A549 (cell line): ENCODE measurements around the gene CTNNA3. TPM values are rescaled to one million over a fixed set of nuclear protein-coding genes. Genes with fewer than 3 reads are reported as not detected.

Experiments used
- ATAC-seq, 2 experiments: fragments of 200-7000 bp in 1 of 2; fragments of >200 bp in 1 of 2; cut with Nextera tagmentation in 1 of 2; cut with Tn5 transposase in 1 of 2; 3 replicates each; pipeline versions ENCODE4 v1.8.0 to v1.9.1; 2018 to 2020; ENCODE audit warnings: mild to moderate bottlenecking in 1 of 2, moderate library complexity in 1 of 2
- CTCF ChIA-PET: fragments of 300-600 bp; sonication (Branson Sonifier 250); formaldehyde crosslinking; extraction: SDS; loops from one replicate; lab custom pipeline; 2021; ENCODE audit warnings: antibody characterized with exemption, inconsistent platforms; lab: Yijun Ruan, JAX
- POLR2A ChIA-PET: fragments of 350-600 bp; formaldehyde crosslinking; extraction: SDS; loops from one replicate; lab custom pipeline; 2021; ENCODE audit warnings: antibody characterized with exemption, inconsistent platforms; lab: Yijun Ruan, JAX
- DNase-seq, 2 experiments: peaks; one replicate each; pipeline versions ENCODE4 v3.0.0 to v3.0.0-alpha.2; 2011 to 2016; ENCODE audit warnings: low read depth in 1 of 2, low spot score in 1 of 2
- FAIRE-seq: peaks from 2 replicates; lab custom pipeline; 2011; peaks lifted over from hg19 to GRCh38; lab: Jason Lieb, UNC
- H3K27ac ChIP-seq, 2 experiments: fragments of >200 bp; sonication (Bioruptor Twin); formaldehyde crosslinking; 3 replicates each; pipeline ENCODE4 v1.5.1; 2016 to 2017
- H3K4me1 ChIP-seq: fragments of >200 bp; sonication (Bioruptor Twin); formaldehyde crosslinking; 3 replicates; pipeline ENCODE4 v1.6.1; 2016
- H3K4me2 ChIP-seq: fragments of >200 bp; sonication (Bioruptor Twin); formaldehyde crosslinking; 3 replicates; pipeline ENCODE4 v1.6.1; 2016
- H3K4me3 ChIP-seq: fragments of >200 bp; sonication (Bioruptor Twin); formaldehyde crosslinking; 3 replicates; pipeline ENCODE4 v1.5.1; 2016
- H3K9me3 ChIP-seq: fragments of >200 bp; sonication (Bioruptor Twin); formaldehyde crosslinking; 3 replicates; pipeline ENCODE4 v1.6.1; 2016
- ATOH8 ChIP-seq: fragments of 250-450 bp; sonication (Bioruptor Pico); IDR thresholded peaks from 2 replicates; pipeline ENCODE4 v1.5.0; 2020; ENCODE audit warnings: low read depth, mild to moderate bottlenecking, moderate library complexity
- BHLHE40 ChIP-seq: IDR thresholded peaks from 2 replicates; pipeline ENCODE4 v1.6.1; 2012; ENCODE audit warnings: low read depth, low read length, inconsistent platforms
- CBX2 ChIP-seq: fragments of 200-600 bp; sonication (generic); IDR thresholded peaks from 2 replicates; pipeline ENCODE4 v1.6.1; 2016; ENCODE audit warnings: low read depth, mild to moderate bottlenecking, borderline replicate concordance
- CBX8 ChIP-seq: fragments of 200-600 bp; sonication (generic); IDR thresholded peaks from 2 replicates; pipeline ENCODE4 v1.6.1; 2016
- CHD2 ChIP-seq: fragments of 150-350 bp; IDR thresholded peaks from 2 replicates; pipeline ENCODE4 v1.6.1; 2014; ENCODE audit warnings: low read length; ENCODE audit not compliant: partially characterized antibody
- CHD4 ChIP-seq: fragments of 200-600 bp; sonication (generic); IDR thresholded peaks from 2 replicates; pipeline ENCODE4 v1.6.1; 2016; ENCODE audit warnings: antibody characterized with exemption, mild to moderate bottlenecking, borderline replicate concordance
- EP300 ChIP-seq, 2 experiments: fragments of >200 bp; sonication (Bioruptor Twin); formaldehyde crosslinking; IDR thresholded peaks; 2 replicates in 1 of 2; 3 replicates in 1 of 2; pipeline ENCODE4 v1.6.1; 2016 to 2017
- FOSB ChIP-seq: fragments of 250-450 bp; sonication (Bioruptor Pico); IDR thresholded peaks from 2 replicates; pipeline ENCODE4 v1.5.0; 2020; ENCODE audit warnings: mild to moderate bottlenecking, moderate library complexity
- FOXS1 ChIP-seq: fragments of 250-450 bp; sonication (Bioruptor Pico); IDR thresholded peaks from 2 replicates; pipeline ENCODE4 v1.5.0; 2020; ENCODE audit warnings: mild to moderate bottlenecking, moderate library complexity
- GATA3 ChIP-seq: IDR thresholded peaks from 2 replicates; pipeline ENCODE4 v1.6.1; 2012; ENCODE audit warnings: borderline replicate concordance
- HDAC2 ChIP-seq: fragments of 200-600 bp; sonication (generic); IDR thresholded peaks from 2 replicates; pipeline ENCODE4 v1.6.1; 2016
- HES2 ChIP-seq: fragments of >200 bp; sonication (Bioruptor Twin); formaldehyde crosslinking; IDR thresholded peaks from 2 replicates; pipeline ENCODE4 v1.6.1; 2016
- HOXB13 ChIP-seq: fragments of 250-450 bp; sonication (Bioruptor Pico); IDR thresholded peaks from 2 replicates; pipeline ENCODE4 v1.5.0; 2020; ENCODE audit warnings: low read depth, mild to moderate bottlenecking, moderate library complexity
- HOXB5 ChIP-seq: fragments of 250-450 bp; sonication (Bioruptor Pico); IDR thresholded peaks from 2 replicates; pipeline ENCODE4 v1.5.0; 2020; ENCODE audit warnings: mild to moderate bottlenecking, moderate library complexity
- JUNB ChIP-seq: fragments of >200 bp; sonication (Bioruptor Twin); formaldehyde crosslinking; IDR thresholded peaks from 2 replicates; pipeline ENCODE4 v1.6.1; 2016
- KDM1A ChIP-seq: fragments of 200-600 bp; sonication (generic); IDR thresholded peaks from 2 replicates; pipeline ENCODE4 v1.6.1; 2016; ENCODE audit warnings: low read depth, mild to moderate bottlenecking
- MAFK ChIP-seq: fragments of 450-650 bp; IDR thresholded peaks from 2 replicates; pipeline ENCODE4 v1.6.1; 2014; ENCODE audit not compliant: partially characterized antibody
- NR3C1 ChIP-seq: fragments of >200 bp; sonication (Bioruptor Twin); formaldehyde crosslinking; IDR thresholded peaks from 3 replicates; pipeline ENCODE4 v1.6.1; 2017
- POLR2AphosphoS2 ChIP-seq: conservative IDR thresholded peaks from 2 replicates; pipeline ENCODE4 v1.6.1; 2012; ENCODE audit warnings: low read length, improper control_type of control experiment, inconsistent platforms
- RARB ChIP-seq: fragments of 250-450 bp; sonication (Bioruptor Pico); IDR thresholded peaks from 2 replicates; pipeline ENCODE4 v1.8.0; 2021; ENCODE audit warnings: mild to moderate bottlenecking, moderate library complexity
- REST ChIP-seq: fragments of 200-600 bp; sonication (generic); IDR thresholded peaks from 2 replicates; pipeline ENCODE4 v1.6.1; 2016; ENCODE audit warnings: antibody characterized with exemption, mild to moderate bottlenecking, moderate library complexity
- RFX5 ChIP-seq: fragments of 450-650 bp; IDR thresholded peaks from 2 replicates; pipeline ENCODE4 v1.7.1; 2014; ENCODE audit warnings: antibody characterized with exemption, mild to moderate bottlenecking, moderate library complexity
- RNF2 ChIP-seq: fragments of 200-600 bp; sonication (generic); IDR thresholded peaks from 2 replicates; pipeline ENCODE4 v1.6.1; 2016; ENCODE audit warnings: low read depth, mild to moderate bottlenecking, antibody characterized with exemption, moderate library complexity, borderline replicate concordance
- SREBF2 ChIP-seq: fragments of 450-650 bp; IDR thresholded peaks from 2 replicates; pipeline ENCODE4 v1.6.1; 2014; ENCODE audit warnings: mild to moderate bottlenecking, moderate library complexity
- USF2 ChIP-seq: fragments of 450-650 bp; IDR thresholded peaks from 2 replicates; pipeline ENCODE4 v1.6.1; 2014; ENCODE audit warnings: antibody characterized with exemption
- ZFP36 ChIP-seq: fragments of 450-650 bp; IDR thresholded peaks from 2 replicates; pipeline ENCODE4 v1.6.1; 2014; ENCODE audit warnings: borderline replicate concordance; ENCODE audit not compliant: partially characterized antibody
- ZNF302 ChIP-seq: fragments of 250-450 bp; sonication (Bioruptor Pico); IDR thresholded peaks from 2 replicates; pipeline ENCODE4 v1.9.0; 2021; ENCODE audit warnings: inconsistent platforms, mild to moderate bottlenecking, moderate library complexity
- WGBS: methylation state at CpG from one replicate; pipeline ENCODE4 v1.1.6; 2017; ENCODE audit errors: missing lambda C conversion rate; 5-methylcytosine and 5-hydroxymethylcytosine counted together
- polyA plus RNA-seq, 4 experiments: library from polyadenylated mRNA; depleted of rRNA in 3 of 4; stranded (reverse); fragments of >200 nt; fragmentation: RNase III in 1 of 4; extraction: RNeasy Plus Mini Kit Qiagen cat#74134 plus additional on column Dnase treatment in 1 of 4; gene quantifications; 2 replicates in 3 of 4; 3 replicates in 1 of 4; pipeline ENCODE4 v1.2.3, GENCODE V29; 2011 to 2017

The CTNNA3 gene
- polyA plus RNA-seq, 2 of the 4 experiments (the other 2 are of a cell fraction), result not detected

- ATAC-seq (no peak), FAIRE-seq (no peak), DNase-seq (no peak)
- CTCF ChIA-PET, result interaction anchor here (1.0 to 2.3 kb wide), 2 partner anchors 75 to 101 kb away, joined by 3 to 5 read pairs; no protein-coding TSS in a partner anchor
- 86% methylated on average over 1 of the region's 1 CpG for WGBS
- H3K27ac ChIP-seq, result no peak overlapping the region
- H3K4me3 ChIP-seq, result no peak overlapping the region
- no peaks in the 10 kb centered on the region for H3K9me3 ChIP-seq
- no peak overlapping the region for H3K4me2 ChIP-seq
- no peaks in the 10 kb centered on the region for H3K4me1 ChIP-seq
- no peak for TF ChIP-seq ZFP36
- TF ChIP-seq RFX5, result no peak
- TF ChIP-seq USF2, result no peak
- no peak for TF ChIP-seq FOSB
- no peak for TF ChIP-seq CBX8
- TF ChIP-seq HOXB13 (CRISPR knock-in tag), result no peak
- TF ChIP-seq ATOH8 (CRISPR knock-in tag), result no peak
- TF ChIP-seq BHLHE40, result no peak
- no peak for TF ChIP-seq KDM1A
- no peak for TF ChIP-seq HOXB5
- TF ChIP-seq RARB (CRISPR knock-in tag), result no peak
- no peak for TF ChIP-seq FOXS1 (CRISPR knock-in tag)
- TF ChIP-seq MAFK, result no peak
- no peak for TF ChIP-seq HES2
- no peak for TF ChIP-seq REST
- POLR2A ChIA-PET, result no interaction called here
Measured at GRCh38 chr10:67622511-67622910, 73.5 kb downstream of the CTNNA3 start.

- no peak for FAIRE-seq
- DNase-seq, result no peak
- no peak for ATAC-seq
- H3K4me1 ChIP-seq, result no peaks in the 10 kb centered on the region
- ChIA-PET POLR2A (no interaction called here), CTCF (interaction anchor here (1.0 to 2.3 kb wide), 2 partner anchors 76 to 101 kb away, joined by 3 to 5 read pairs; no protein-coding TSS in a partner anchor)
- no peaks in the 10 kb centered on the region for H3K9me3 ChIP-seq
- WGBS, result 26% methylated on average over 3 of the region's 3 CpGs
- TF ChIP-seq GATA3 (no peak), POLR2AphosphoS2 (no peak), HOXB5 (no peak), JUNB (no peak), CHD4 (no peak), KDM1A (no peak), CBX2 (no peak), USF2 (no peak), FOSB (no peak), ZNF302 (CRISPR knock-in tag) (no peak), RNF2 (no peak), REST (no peak), CHD2 (no peak), NR3C1 (no peak), EP300 (IDR thresholded peaks at IDR 0.05) (no peak), FOXS1 (CRISPR knock-in tag) (no peak), SREBF2 (no peak), HDAC2 (no peak)
- no peak overlapping the region for H3K4me2 ChIP-seq
- H3K4me3 ChIP-seq, result no peak overlapping the region
- no peak overlapping the region for H3K27ac ChIP-seq
Measured at GRCh38 chr10:67621834-67622233, 74.2 kb downstream of the CTNNA3 start.
